Uterus (tissue), 2 donors: Measurements from ENCODE around the gene FAM120A.

Experiments
- CTCF ChIP-seq, 4 experiments: fragments of 200-600 bp in 2 of 4; fragments of 450-650 bp in 2 of 4; sonication (generic) in 2 of 4; IDR thresholded peaks; one replicate each; pipeline ENCODE4 v1.5.1; 2016 to 2019; ENCODE audit warnings: antibody characterized with exemption in 4 of 4, mild to moderate bottlenecking in 2 of 4, moderate library complexity in 1 of 4
- POLR2A ChIP-seq, 2 donors: fragments of 450-650 bp; IDR thresholded peaks; one replicate each; pipeline ENCODE4 v1.6.1; 2016; ENCODE audit warnings: antibody characterized with exemption in 2 of 2, mild to moderate bottlenecking in 1 of 2, moderate library complexity in 1 of 2

- TF ChIP-seq CTCF (IDR thresholded peaks at IDR 0.05) = no peak
- TF ChIP-seq POLR2A (IDR thresholded peaks at IDR 0.05) = no peak
Measured at GRCh38 chr9:93599571-93600403, 148.3 kb downstream of the FAM120A start.
